Stimulated activated CD4-positive, alpha-beta T cell treated with anti-CD3 and anti-CD28 coated beads, Interleukin-1b, Interleukin-23, amount 100 ng/mL, for 24 hours (primary cell): ENCODE measurements around the gene SLC15A2.
"Not testable (repeated sequence)": the region's sequence is repeated elsewhere in the genome, so short reads cannot be mapped to it uniquely, and the experiment has no call there.

Source experiments
- DNase-seq, 4 experiments: peaks; one replicate each; pipeline ENCODE4 v3.0.0-alpha.2; 2020; ENCODE audit warnings: low read depth in 4 of 4, low spot score in 1 of 4

The SLC15A2 gene, protein sequence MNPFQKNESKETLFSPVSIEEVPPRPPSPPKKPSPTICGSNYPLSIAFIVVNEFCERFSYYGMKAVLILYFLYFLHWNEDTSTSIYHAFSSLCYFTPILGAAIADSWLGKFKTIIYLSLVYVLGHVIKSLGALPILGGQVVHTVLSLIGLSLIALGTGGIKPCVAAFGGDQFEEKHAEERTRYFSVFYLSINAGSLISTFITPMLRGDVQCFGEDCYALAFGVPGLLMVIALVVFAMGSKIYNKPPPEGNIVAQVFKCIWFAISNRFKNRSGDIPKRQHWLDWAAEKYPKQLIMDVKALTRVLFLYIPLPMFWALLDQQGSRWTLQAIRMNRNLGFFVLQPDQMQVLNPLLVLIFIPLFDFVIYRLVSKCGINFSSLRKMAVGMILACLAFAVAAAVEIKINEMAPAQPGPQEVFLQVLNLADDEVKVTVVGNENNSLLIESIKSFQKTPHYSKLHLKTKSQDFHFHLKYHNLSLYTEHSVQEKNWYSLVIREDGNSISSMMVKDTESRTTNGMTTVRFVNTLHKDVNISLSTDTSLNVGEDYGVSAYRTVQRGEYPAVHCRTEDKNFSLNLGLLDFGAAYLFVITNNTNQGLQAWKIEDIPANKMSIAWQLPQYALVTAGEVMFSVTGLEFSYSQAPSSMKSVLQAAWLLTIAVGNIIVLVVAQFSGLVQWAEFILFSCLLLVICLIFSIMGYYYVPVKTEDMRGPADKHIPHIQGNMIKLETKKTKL

DNA sequence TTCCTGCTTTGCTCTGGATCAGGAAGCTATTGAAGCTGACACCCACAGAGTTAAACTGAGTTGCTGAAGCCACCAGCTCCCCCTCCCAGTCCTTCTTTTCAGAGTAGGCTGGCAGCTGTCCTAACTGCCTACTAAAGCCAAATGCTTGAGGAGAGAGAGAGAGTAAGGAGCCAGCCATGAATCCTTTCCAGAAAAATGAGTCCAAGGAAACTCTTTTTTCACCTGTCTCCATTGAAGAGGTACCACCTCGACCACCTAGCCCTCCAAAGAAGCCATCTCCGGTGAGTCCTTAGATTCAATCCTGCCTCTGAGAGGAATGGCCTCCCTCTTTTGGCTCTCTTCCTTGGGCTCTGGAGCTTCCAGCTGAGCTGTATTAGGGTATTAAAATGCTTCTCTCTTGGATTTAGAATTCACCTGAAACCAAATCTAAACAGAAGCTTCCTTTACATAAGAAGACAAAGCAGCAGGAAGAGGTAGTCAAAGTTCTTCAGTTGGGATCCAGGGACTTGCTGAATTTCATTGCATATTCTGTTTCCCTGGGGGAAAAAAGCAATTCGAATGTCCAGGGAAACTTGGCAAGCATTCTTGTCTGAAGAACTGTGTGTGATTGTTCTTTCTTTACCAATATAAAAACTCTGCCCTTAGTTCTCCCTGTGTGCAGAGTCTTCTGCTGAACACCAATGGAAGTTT is at the start of gene SLC15A2:
Gene SLC15A2 (plus strand): TSS at position 101 of the 690 bp plus-strand sequence. CDS start 76 bp downstream, at position 177.
- no peak for DNase-seq

DNA sequence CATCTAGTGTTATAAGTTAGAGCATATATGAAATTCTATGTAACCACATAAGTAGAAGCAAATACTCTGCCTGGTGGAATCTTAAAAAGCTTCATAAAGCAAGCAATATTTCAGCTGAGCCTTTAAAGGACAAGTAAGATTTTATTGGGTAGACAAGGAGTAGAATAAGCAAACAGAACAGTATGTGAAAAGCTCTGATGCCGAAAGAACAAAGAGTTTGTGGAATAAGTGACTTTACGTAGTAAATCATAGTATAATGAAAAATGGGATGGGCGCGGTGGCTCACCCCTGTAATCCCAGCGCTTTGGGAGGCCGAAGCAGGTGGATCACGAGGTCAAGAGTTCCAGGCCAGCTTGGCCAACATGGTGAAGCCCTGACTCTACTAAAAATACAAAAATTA is 49.3 kb upstream of the SLC15A2 start:
- no peak for DNase-seq

DNA sequence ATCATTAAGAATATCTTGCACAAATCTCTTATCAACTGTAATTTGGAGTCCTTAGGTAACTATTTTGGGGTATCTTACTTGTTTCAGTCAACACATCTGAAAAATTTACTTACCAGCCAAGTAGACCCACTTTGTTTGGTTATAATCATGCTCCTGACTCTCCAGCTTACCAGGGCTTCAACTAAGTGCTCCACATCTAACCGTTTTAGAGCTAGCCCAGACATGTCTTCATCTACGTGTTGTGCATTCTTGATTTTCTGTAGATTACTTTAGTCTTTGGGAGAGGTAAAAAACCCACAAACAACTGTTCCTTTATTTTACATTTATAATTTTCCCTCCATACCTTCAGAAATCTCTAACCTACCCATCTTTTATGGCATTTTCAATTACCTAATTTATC is 41.9 kb upstream of the SLC15A2 start:
- DNase-seq = no peak

DNA sequence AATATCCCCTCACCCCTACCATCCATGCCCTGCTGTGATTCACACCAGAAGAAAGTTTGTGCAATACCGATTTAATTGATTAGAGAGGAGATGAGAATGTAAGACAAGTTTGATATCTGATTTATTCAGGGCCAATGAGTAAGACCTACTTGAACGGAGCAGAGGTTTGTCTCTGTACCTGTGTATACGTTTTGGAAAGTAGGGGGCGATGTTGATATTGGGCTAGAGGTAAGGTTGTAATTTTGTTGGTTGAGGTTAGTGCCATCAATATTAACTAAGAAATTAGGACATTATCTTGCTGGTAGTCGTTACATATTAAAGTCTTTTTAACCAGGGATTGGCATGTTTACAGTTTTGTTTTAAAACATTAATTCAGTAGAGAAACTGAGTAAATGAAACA is 38.6 kb upstream of the SLC15A2 start:
- no peak for DNase-seq

DNA sequence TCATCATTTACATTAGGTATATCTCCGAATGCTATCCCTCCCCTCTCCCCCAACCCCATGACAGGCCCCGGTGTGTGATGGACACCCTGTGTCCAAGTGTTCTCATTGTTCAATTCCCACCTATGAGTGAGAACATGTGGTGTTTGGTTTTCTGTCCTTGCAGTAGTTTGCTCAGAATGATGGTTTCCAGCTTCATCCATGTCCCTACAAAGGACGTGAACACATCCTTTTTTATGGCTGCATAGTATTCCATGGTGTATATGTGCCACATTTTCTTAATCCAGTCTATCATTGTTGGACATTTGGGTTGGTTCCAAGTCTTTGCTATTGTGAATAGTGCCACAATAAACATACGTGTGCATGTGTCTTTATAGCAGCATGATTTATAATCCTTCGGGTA is 36.4 kb upstream of the SLC15A2 start:
- not testable (repeated sequence) for DNase-seq

DNA sequence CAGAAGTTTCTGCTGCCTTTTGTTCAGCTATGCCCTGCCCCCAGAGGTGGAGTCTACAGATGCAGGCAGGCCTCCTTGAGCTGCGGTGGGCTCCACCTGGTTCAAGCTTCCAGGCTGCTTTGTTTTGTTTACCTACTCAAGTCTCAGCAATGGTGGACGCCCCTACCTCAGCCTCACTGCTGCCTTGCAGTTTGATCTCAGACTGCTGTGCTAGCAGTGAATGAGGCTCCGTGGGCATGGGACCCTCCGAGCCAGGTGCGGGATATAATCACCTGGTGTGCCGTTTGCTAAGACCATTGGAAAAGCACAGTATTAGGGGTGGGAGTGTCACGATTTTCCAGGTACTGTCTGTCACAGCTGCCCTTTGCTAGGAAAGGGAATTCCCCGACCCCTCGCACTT is 31.0 kb upstream of the SLC15A2 start:
- DNase-seq = not testable (repeated sequence)

DNA sequence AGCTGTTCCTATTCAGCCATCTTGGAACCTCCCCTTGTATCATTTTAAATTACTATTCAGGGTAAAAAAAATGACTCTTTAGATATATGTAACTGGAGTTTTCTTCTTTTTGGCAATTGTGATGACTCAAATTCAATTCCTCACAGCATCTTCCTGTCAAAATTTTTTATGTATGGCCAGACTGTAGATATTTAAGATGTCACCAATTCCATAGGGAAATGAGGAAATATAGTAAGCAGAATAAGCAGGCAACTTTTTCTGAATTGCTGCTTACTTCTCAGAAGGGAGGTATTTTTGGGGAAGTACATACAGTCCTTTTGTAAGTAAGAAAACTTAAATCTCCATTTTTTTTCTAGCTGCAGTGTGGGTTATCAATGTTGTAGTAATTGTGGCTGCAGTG is 30.4 kb upstream of the SLC15A2 start:
- no peak for DNase-seq

DNA sequence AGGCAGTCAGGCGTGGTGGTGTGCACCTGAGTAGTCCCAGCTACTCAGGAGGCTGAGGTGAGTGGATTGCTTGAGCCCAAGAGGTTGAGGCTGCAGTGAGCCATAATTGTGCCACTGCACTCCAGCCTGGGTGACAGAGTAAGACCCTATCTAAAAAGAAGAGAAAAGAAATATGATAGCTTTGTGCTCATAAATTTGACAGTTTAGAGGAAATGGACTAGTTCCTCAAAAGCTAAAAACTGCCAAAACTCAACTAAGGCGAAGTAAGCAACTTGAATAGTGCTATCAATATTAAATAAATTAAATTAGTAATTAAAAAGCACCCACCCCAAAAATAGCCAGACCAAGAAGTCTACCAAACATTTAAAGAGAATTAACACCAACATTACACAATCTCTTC is 24.5 kb upstream of the SLC15A2 start:
- DNase-seq = no peak

DNA sequence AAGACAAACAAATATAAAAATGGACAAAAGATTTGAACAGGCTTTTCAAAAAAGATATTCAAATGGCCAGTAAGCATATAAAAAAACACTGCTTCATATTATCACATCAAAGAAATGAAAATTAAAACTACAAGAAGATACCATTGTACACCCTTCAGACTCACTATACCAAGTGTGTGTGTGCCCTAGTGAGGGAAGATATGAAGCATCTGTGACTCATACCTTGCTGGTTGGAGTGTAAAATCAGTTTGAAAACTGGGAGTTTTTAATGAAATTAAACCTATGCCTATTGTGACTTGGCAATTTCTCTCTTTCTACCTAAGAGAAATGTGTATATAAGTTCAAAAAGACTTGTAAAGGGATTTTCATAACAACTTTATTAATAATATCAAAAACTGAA is 23.5 kb upstream of the SLC15A2 start:
- no peak for DNase-seq

DNA sequence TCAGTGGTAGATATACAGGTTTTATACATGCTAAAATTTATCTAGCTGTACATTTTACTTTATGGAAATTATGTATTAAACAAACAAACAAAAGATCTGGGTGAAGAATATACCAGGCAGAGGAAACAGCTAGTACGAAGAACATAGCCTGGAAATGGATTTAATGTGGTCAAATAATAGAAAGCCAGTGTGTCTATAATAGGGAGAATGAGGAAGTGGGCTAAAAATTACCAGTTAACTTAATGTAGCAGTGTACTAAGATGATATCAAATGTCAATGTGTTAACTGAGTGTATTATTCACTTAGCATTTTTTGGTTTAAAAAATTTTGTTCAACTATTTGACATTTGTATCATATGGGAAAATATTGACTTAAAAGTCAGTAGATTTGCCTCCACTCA is 22.8 kb upstream of the SLC15A2 start:
- DNase-seq = no peak

DNA sequence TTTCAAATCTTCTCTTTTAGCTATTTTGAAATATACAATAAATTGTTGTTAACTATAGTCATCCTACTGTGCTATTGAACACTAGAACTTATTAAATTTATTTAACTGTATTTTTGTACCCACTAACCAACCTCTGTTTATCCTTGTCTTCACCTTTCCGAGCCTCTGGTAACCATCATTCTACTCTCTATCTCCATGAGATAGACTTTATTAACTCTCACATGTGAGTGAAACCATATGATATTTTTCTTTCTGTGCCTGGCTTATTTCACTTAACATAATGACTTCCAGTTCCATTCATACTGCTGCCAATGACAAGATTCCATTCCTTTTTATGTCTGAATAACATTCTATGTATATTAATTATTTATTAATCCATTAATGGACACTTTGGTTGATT is 15.8 kb upstream of the SLC15A2 start:
- DNase-seq = no peak

DNA sequence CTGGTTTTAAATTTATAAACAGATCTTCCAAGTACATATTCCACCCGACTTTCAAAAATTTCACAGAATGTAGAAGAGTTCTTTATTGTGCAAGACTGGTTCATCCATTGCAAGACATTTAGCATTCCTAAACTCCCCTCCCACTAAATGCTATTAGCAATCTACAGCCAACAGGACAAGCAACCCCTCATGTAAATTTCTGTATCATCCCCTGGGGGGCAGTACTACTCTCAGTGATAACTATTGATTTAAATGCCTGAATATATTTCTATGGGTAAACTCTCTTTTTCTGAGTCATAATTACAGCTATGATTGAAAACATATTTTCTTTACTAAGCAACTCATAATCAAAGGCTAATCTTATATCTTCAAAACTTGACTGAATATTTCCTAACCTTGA is 10.7 kb upstream of the SLC15A2 start:
- no peak for DNase-seq

DNA sequence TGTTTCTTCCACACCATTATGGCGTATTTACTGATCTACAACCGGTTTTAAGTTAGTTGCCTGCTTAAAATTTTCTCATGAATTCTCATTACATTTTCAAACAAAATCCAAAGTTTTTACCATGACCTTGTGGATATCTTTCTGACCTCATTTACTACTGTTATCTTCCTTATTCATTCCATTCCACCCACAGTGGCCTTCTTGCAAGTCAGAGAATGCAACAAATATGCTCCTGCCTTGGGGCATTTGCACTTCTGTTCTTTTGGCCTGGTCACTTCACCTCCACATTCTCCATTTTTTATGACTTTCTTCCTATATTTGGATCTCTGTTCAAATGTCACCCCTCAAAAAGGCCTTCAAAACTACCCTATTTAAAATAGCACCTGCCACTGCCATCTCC is 8.8 kb upstream of the SLC15A2 start:
- DNase-seq = no peak

DNA sequence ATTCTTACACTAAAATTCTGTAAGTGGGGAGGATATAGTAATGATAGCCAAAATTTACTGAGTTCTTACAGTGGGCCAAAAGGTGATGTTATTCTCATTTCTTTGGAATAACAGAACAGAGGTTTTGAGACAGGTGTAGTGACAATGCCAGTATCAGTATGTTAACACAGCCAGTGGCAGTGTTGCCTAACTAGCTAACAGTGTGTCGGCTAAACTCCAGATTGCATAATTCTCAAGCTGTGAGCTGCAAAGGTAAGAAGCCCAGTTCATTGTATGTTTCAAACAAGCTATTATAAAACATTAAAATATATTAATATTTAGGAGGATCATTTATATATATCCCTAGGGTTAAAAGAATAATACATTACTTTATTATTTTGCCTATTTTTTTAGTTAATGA is 920 bp downstream of the SLC15A2 start:
- DNase-seq = no peak

DNA sequence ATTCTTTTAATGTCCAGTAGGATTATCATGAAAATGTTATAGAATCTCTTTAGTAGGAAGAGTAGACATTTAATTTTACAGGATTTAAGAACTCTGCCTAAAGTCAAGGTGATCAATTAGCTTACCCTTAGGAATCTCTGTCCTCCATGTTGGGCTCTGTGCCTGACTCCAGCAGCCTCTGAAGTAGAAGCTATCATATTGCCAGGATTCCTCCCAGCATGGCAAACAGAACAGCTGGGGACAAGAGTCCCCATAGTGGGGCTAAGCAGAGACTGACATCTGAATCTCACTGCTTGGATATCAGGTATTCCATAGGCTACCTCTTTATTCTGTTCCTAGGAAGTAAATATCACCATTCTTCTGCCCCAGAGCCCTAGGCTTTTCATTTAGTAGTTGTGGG is 1.5 kb downstream of the SLC15A2 start:
- DNase-seq = no peak

DNA sequence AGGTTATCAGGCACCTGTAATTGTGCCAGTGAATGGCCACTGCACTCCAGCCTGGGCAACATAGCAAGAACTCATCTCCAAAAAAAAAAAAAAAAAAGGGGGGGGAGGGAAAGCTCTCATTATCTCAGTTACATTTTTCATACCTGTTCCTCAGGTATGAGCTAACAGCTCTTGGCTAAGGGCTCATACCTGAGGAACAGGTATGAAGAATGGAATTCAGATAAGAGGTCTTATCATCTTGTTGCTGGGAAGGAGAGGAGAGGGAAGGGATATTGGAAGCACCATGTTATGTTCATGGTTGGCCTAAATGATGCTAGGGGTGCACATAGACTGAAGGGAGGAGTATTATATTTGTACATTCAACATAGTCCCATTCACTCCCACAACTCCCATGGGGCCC is 2.6 kb downstream of the SLC15A2 start:
- DNase-seq = no peak

DNA sequence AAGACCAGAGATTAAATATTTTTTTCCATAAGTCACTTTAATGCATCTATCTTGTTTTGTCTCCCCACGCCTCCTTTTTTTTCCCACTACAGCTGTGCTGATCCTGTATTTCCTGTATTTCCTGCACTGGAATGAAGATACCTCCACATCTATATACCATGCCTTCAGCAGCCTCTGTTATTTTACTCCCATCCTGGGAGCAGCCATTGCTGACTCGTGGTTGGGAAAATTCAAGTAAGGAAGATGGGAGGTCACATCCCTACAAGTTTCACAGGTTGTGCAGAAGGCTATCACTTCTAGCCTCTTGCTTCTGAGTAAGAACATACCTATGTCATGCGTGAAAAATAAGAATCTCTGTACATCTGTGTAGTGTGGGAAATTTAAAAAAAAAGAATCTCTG is 3.1 kb downstream of the SLC15A2 start:
- DNase-seq = no peak

DNA sequence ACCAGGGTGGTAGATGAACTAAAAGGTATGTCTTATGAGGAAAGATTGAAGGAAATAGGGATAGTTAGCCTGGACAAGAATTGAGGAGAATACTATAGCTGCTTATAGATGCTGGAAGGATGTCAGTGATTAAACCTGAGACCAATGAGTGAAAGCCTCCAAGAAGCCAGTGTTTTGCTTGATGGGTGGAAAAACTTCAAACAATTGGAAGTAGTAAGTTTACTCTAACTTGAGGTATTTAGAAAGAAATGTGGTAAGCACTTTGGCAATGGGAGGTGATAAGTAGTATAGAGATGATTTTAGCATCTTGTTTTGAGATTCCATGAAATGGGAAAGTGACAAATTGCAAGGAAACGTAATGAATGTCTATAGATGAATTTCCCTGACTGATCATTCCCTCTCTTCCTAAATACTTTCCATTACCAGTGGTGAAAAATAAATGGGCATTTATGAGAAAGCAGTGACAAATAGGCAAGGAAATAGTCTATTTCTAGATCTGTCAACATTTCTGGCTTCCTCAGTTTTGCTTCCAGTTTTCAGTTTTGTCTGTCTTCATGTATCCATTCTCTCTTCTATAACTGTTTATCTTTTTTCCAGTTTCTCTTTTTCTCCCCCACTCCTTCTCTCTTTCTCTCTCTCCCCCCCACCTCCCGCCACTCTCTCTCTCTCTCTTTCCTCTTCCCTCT is 19.2 kb downstream of the SLC15A2 start:
- DNase-seq = no peak

DNA sequence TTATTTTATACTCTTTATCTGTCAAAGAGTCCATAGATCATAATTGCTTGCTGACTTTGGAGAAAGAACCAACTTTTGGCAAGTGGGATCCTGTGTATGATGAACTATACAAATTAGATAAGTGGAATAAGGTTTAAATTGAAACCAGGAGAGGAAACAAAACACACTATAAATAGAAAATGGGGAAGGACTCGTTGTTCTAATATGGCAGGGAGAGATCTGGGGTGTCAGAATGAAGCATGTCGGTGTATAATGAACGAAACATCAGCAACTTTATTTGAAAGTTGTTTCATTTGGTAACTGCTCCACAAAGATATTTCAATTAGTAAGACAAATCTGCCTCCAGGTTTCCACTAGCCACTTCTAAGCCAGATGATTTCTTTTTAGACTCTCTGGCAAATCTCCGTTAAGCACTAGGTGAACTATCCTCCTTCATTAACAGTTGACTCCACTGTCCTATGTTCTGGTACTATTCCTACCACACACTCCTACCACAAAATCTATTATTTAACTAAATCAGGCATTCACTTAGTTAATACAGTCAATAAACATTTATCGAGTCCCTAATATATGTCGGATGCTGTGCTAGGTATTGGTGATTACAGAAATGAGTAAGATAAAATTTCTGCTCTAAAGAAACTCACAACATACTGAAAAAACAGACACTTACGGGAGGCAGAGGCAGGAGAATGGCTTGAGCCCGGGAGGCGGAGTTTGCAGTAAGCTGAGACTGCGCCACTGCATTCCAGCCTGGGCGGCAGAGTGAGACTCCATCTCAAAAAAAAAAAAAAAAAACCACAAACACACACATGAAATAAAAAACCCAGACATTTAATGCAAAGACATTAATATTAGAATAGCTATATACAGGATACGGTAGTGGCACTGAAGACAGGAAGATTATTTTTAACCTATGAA is 20.1 kb downstream of the SLC15A2 start:
- no peak for DNase-seq

DNA sequence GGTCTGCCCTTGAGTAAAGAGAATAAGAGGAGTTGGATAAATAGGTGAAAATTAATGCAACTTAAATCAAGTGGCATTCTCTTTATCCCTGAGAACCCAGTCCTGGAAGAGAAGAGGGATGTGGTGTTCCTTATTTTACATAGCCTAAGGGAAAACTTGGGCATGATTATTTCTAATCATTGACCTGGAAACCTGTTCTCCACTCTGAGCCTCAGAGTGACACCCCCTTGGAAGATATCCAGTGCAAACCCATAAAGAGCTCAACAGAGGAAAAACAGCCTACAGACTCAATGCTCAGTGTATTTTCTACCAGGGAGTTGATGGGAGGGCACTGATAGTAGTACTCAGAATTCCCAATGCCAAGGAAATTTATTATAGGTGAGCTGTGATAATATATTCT is 22.0 kb downstream of the SLC15A2 start:
- no peak for DNase-seq
